Hepatocyte (in vitro differentiated cells): ENCODE results near the gene ATP10D.

Experiments
- CTCF ChIP-seq: fragments of 200-600 bp; sonication (generic); IDR thresholded peaks from 2 replicates; pipeline ENCODE4 v1.5.1; 2016; ENCODE audit warnings: antibody characterized with exemption, mild to moderate bottlenecking; ENCODE audit not compliant: poor library complexity
- EZH2 ChIP-seq: fragments of 200-600 bp; sonication (generic); IDR thresholded peaks from 2 replicates; pipeline ENCODE4 v1.6.1; 2016; ENCODE audit warnings: antibody characterized with exemption, mild to moderate bottlenecking, borderline replicate concordance
- EZH2phosphoT487 ChIP-seq: fragments of 200-600 bp; sonication (generic); IDR thresholded peaks from one replicate; pipeline ENCODE4 v1.6.1; 2018; ENCODE audit warnings: antibody characterized with exemption, mild to moderate bottlenecking, low read depth, moderate library complexity; ENCODE audit not compliant: unreplicated experiment, severe bottlenecking

- no peak for TF ChIP-seq CTCF
- TF ChIP-seq EZH2, result no peak
- TF ChIP-seq EZH2phosphoT487, result no peak
These were observed 47.6 kb downstream of the ATP10D start for GRCh38 chr4:47532658-47533057.
